ENCODE data around the gene SPTBN5. TPM values are rescaled to one million over a fixed set of nuclear protein-coding genes. Genes with fewer than 3 reads are reported as not detected.
A peak's percentile ranks its signal among the peaks of the same experiment; 100 is the strongest.

Gene SPTBN5
- total and polyA plus RNA-seq, 2 experiments from 2014 or later, result 0.57 to 1.1 TPM

GRCh38 chr15:41915255-41915994 is 21.6 kb upstream of the SPTBN5 start:
- no peak for DNase-seq (ENCODE audit: low spot score)
- no peaks in the 10 kb centered on the region for H3K9me3 Mint-ChIP-seq
- no peaks in the 10 kb centered on the region for H3K27me3 Mint-ChIP-seq (ENCODE audit: insufficient read depth, low read depth, poor library complexity)
- no peak for ATAC-seq
- Histone ChIP-seq H3K79me2 (replicated peaks; ENCODE audit: insufficient read depth) (peaks cover 6% of the 10 kb centered on the region; the same call in 1 of the 2 replicates), H3K36me3 (ENCODE audit: insufficient read depth) (0 out of 2 replicates have a peak, but pooled peaks cover 4% of the 10 kb centered on the region), H2AFZ (no peak overlapping the region), H3K4me3 (no peak overlapping the region), H3K27me3 (ENCODE audit: insufficient read depth) (no peaks in the 10 kb centered on the region), H3K4me1 (ENCODE audit: insufficient read depth) (no peaks in the 10 kb centered on the region), H3K9me2 (ENCODE audit: insufficient read depth) (no peaks in the 10 kb centered on the region), H3K27ac (ENCODE audit: low read depth) (no peak overlapping the region), H3K4me2 (no peak overlapping the region), H3F3A (replicated peaks; ENCODE audit: low read depth) (no peaks in the 10 kb centered on the region), H4K20me1 (replicated peaks; ENCODE audit: insufficient read depth) (peaks cover 8% of the 10 kb centered on the region; the same call in 1 of the 2 replicates)
- H3K36me3 Mint-ChIP-seq (ENCODE audit: low read depth), result peaks cover 30% of the 10 kb centered on the region
- H3K4me1 Mint-ChIP-seq, result peaks cover 4% of the 10 kb centered on the region; the same call in 1 of the 3 replicates
- H3K27ac Mint-ChIP-seq, result no peak overlapping the region
- no peak for TF ChIP-seq ETS1 (IDR thresholded peaks at IDR 0.05)
- TF ChIP-seq CTCF (conservative IDR thresholded peaks at IDR 0.05; ENCODE audit: low read depth in 2 of 2), result no peak
- TF ChIP-seq REST (IDR thresholded peaks at IDR 0.05; ENCODE audit: unreplicated experiment), result no peak
- no peak for TF ChIP-seq NANOG (IDR thresholded peaks at IDR 0.05; ENCODE audit: borderline replicate concordance)
- TF ChIP-seq ZNF331 (CRISPR knock-in tag; IDR thresholded peaks at IDR 0.05; ENCODE audit: low read depth), result no peak
- TF ChIP-seq EZH2phosphoT487 (IDR thresholded peaks at IDR 0.05; ENCODE audit: unreplicated experiment), result peak; percentile 31
- no peak overlapping the region for H3K4me3 Mint-ChIP-seq

- H3K36me3 ChIP-seq (ENCODE audit: insufficient read depth), result peaks cover 8% of the 10 kb centered on the region; the same call in 1 of the 2 replicates
- peaks cover 35% of the 10 kb centered on the region for H3K36me3 Mint-ChIP-seq (ENCODE audit: low read depth)
- H3K4me3 ChIP-seq, result no peak overlapping the region
- no peak overlapping the region for H3K4me2 ChIP-seq
- no peaks in the 10 kb centered on the region for H3K27me3 Mint-ChIP-seq (ENCODE audit: insufficient read depth, low read depth, poor library complexity)
- H3K27ac Mint-ChIP-seq, result 0 out of 2 replicates have a peak overlapping the region, but pooled peaks have one; percentile 17
- ATAC-seq, result no peak
- H3K79me2 ChIP-seq (replicated peaks; ENCODE audit: insufficient read depth), result no peaks in the 10 kb centered on the region; the same call in 1 of the 2 replicates
- H3K4me3 Mint-ChIP-seq, result no peak overlapping the region
- H3K9me3 Mint-ChIP-seq, result no peaks in the 10 kb centered on the region
- no peaks in the 10 kb centered on the region for H3K4me1 ChIP-seq (ENCODE audit: insufficient read depth)
- H4K20me1 ChIP-seq (replicated peaks; ENCODE audit: insufficient read depth), result peaks cover 8% of the 10 kb centered on the region; the same call in 1 of the 2 replicates
- no peaks in the 10 kb centered on the region for H3K27me3 ChIP-seq (ENCODE audit: insufficient read depth)
- no peaks in the 10 kb centered on the region for H3K9me2 ChIP-seq (ENCODE audit: insufficient read depth)
- H3K27ac ChIP-seq (ENCODE audit: low read depth), result no peak overlapping the region
- H3K4me1 Mint-ChIP-seq, result no peaks in the 10 kb centered on the region
- H2AFZ ChIP-seq, result no peak overlapping the region
- no peaks in the 10 kb centered on the region for H3F3A ChIP-seq (replicated peaks; ENCODE audit: low read depth)
- DNase-seq (ENCODE audit: low spot score), result no peak
- TF ChIP-seq CREB1 (CRISPR knock-in tag; IDR thresholded peaks at IDR 0.05; ENCODE audit: low read depth) (no peak), STAT1 (IDR thresholded peaks at IDR 0.05; ENCODE audit: unreplicated experiment) (no peak), JUNB (IDR thresholded peaks at IDR 0.05; ENCODE audit: unreplicated experiment) (no peak), EZH2phosphoT487 (IDR thresholded peaks at IDR 0.05; ENCODE audit: unreplicated experiment) (no peak), ZNF114 (CRISPR knock-in tag; IDR thresholded peaks at IDR 0.05) (no peak), EZH2 (IDR thresholded peaks at IDR 0.05; ENCODE audit: low read depth, unreplicated experiment) (no peak), REST (IDR thresholded peaks at IDR 0.05; ENCODE audit: unreplicated experiment) (no peak), ETS1 (IDR thresholded peaks at IDR 0.05) (no peak)
These were observed 20.6 kb upstream of the SPTBN5 start for GRCh38 chr15:41914411-41914810.
